ENCODE measurements around the gene MRPS23. TPM values are rescaled to one million over a fixed set of nuclear protein-coding genes. Genes with fewer than 3 reads are reported as not detected.

The MRPS23 gene
- total RNA-seq, 1 donor from 2014 or later: 16.4 TPM

GRCh38 chr17:57868007-57868909 is 18.4 kb upstream of the MRPS23 start:
- Histone ChIP-seq H3K27me3 (peaks cover 9% of the 10 kb centered on the region), H3K4me2 (peak overlapping the region; percentile 36), H3K36me3 (no peaks in the 10 kb centered on the region), H4K20me1 (ENCODE audit: low read depth) (no peaks in the 10 kb centered on the region), H3K4me3 (no peak overlapping the region), H3K27ac (no peak overlapping the region), H3K4me1 (peaks cover 14% of the 10 kb centered on the region), H3K9me3 (ENCODE audit: low read depth) (no peaks in the 10 kb centered on the region), H3K79me2 (ENCODE audit: low read depth) (no peaks in the 10 kb centered on the region), H2AFZ (replicated peaks) (no peak overlapping the region), H3F3A (ENCODE audit: low read depth) (peaks cover 13% of the 10 kb centered on the region), H3K9ac (no peak overlapping the region)
- H3K36me3 Mint-ChIP-seq: peaks cover 44% of the 10 kb centered on the region
- H3K27me3 Mint-ChIP-seq (ENCODE audit: insufficient read depth, low read depth): peaks cover 11% of the 10 kb centered on the region
- H3K9me3 Mint-ChIP-seq: no peaks in the 10 kb centered on the region
- TF ChIP-seq CTCF (IDR thresholded peaks at IDR 0.05): peak; percentile 57
- no peak for TF ChIP-seq EZH2phosphoT487 (IDR thresholded peaks at IDR 0.05)
- TF ChIP-seq EZH2 (IDR thresholded peaks at IDR 0.05): no peak
- peaks cover 60% of the 10 kb centered on the region for H3K4me1 Mint-ChIP-seq
- H3K27ac Mint-ChIP-seq: peak overlapping the region; percentile 93
- peak overlapping the region; percentile 50 for H3K4me3 Mint-ChIP-seq
- peak; percentile 84 for DNase-seq (ENCODE audit: low spot score)

GRCh38 chr17:57867126-57867525 is 17.3 kb upstream of the MRPS23 start:
- no peaks in the 10 kb centered on the region for H3K36me3 ChIP-seq
- peaks cover 13% of the 10 kb centered on the region for H3K27me3 Mint-ChIP-seq (ENCODE audit: insufficient read depth, low read depth)
- peaks cover 39% of the 10 kb centered on the region for H3K36me3 Mint-ChIP-seq

GRCh38 chr17:57866723-57867122 is 16.9 kb upstream of the MRPS23 start:
- Mint-ChIP-seq H3K27me3 (ENCODE audit: insufficient read depth, low read depth) (peaks cover 13% of the 10 kb centered on the region), H3K4me1 (peaks cover 62% of the 10 kb centered on the region), H3K4me3 (no peak overlapping the region), H3K36me3 (peaks cover 36% of the 10 kb centered on the region), H3K27ac (no peak overlapping the region), H3K9me3 (no peaks in the 10 kb centered on the region)
- Histone ChIP-seq H3K9me3 (ENCODE audit: low read depth) (no peaks in the 10 kb centered on the region), H3K36me3 (no peaks in the 10 kb centered on the region), H3K9ac (no peak overlapping the region), H2AFZ (replicated peaks) (no peak overlapping the region), H3K27ac (no peak overlapping the region), H3F3A (ENCODE audit: low read depth) (peaks cover 22% of the 10 kb centered on the region), H3K4me1 (peaks cover 28% of the 10 kb centered on the region), H3K27me3 (peaks cover 17% of the 10 kb centered on the region), H3K4me3 (no peak overlapping the region), H3K79me2 (ENCODE audit: low read depth) (no peaks in the 10 kb centered on the region), H3K4me2 (no peak overlapping the region), H4K20me1 (ENCODE audit: low read depth) (peaks cover 3% of the 10 kb centered on the region)
- DNase-seq (ENCODE audit: low spot score): no peak
- TF ChIP-seq EZH2 (IDR thresholded peaks at IDR 0.05) (no peak), CTCF (IDR thresholded peaks at IDR 0.05) (no peak), EZH2phosphoT487 (IDR thresholded peaks at IDR 0.05) (no peak)

More at GRCh38 chr17:57867126-57867525, 17.3 kb upstream of the MRPS23 start:
- H3F3A ChIP-seq (ENCODE audit: low read depth): peaks cover 22% of the 10 kb centered on the region
- peaks cover 24% of the 10 kb centered on the region for H3K4me1 ChIP-seq
- Mint-ChIP-seq H3K4me3 (no peak overlapping the region), H3K27ac (no peak overlapping the region), H3K4me1 (peaks cover 65% of the 10 kb centered on the region), H3K9me3 (no peaks in the 10 kb centered on the region)
- no peak for DNase-seq (ENCODE audit: low spot score)
- H3K27ac ChIP-seq: no peak overlapping the region
- no peak overlapping the region for H3K9ac ChIP-seq
- no peak overlapping the region for H3K4me3 ChIP-seq
- H3K9me3 ChIP-seq (ENCODE audit: low read depth): no peaks in the 10 kb centered on the region
- peaks cover 13% of the 10 kb centered on the region for H3K27me3 ChIP-seq
- no peaks in the 10 kb centered on the region for H3K79me2 ChIP-seq (ENCODE audit: low read depth)
- H3K4me2 ChIP-seq: no peak overlapping the region
- no peak for TF ChIP-seq CTCF (IDR thresholded peaks at IDR 0.05)
- no peak for TF ChIP-seq EZH2phosphoT487 (IDR thresholded peaks at IDR 0.05)
- TF ChIP-seq EZH2 (IDR thresholded peaks at IDR 0.05): no peak
- H4K20me1 ChIP-seq (ENCODE audit: low read depth): peaks cover 3% of the 10 kb centered on the region
- no peak overlapping the region for H2AFZ ChIP-seq (replicated peaks)

Data from neural progenitor cell (in vitro differentiated cells).